Measurements from ENCODE around the gene USE1. TPM values are rescaled to one million over a fixed set of nuclear protein-coding genes. Genes with fewer than 3 reads are reported as not detected.

The USE1 gene
- total RNA-seq, 1 experiment from 2014 or later = 32.5 TPM

- Histone ChIP-seq H3K4me2 (ENCODE audit: low read length) (no peak overlapping the region), H3K4me3 (ENCODE audit: low read length) (no peak overlapping the region), H3K9me3 (ENCODE audit: low read length) (no peaks in the 10 kb centered on the region), H4K20me1 (ENCODE audit: low read length) (no peaks in the 10 kb centered on the region), H3F3A (ENCODE audit: low read length, unreplicated experiment) (no peaks in the 10 kb centered on the region), H3K27ac (ENCODE audit: low read length) (no peak overlapping the region), H3K9ac (ENCODE audit: low read length) (no peak overlapping the region), H3K79me2 (ENCODE audit: low read length) (no peaks in the 10 kb centered on the region), H3K36me3 (ENCODE audit: low read depth, low read length) (0 out of 2 replicates have a peak, but pooled peaks cover 8% of the 10 kb centered on the region), H3K27me3 (ENCODE audit: low read length) (no peaks in the 10 kb centered on the region), H3K4me1 (ENCODE audit: insufficient read depth, low read length) (peaks cover 5% of the 10 kb centered on the region), H2AFZ (ENCODE audit: low read length) (no peak overlapping the region), H3K9me2 (replicated peaks; ENCODE audit: low read length) (no peaks in the 10 kb centered on the region)
- TF ChIP-seq EZH2phosphoT487 (IDR thresholded peaks at IDR 0.05; ENCODE audit: borderline replicate concordance, low read length) = no peak
- TF ChIP-seq CTCF (conservative IDR thresholded peaks at IDR 0.05; ENCODE audit: low read depth, low read length) = no peak
- no peak for TF ChIP-seq EZH2 (IDR thresholded peaks at IDR 0.05; ENCODE audit: low read length, unreplicated experiment)
- intact Hi-C loops (cut with micrococcal nuclease) = no loop called here
- TSS peak; percentile 13 for BruUV-seq (replicated peaks)
- CTCF ChIA-PET = no interaction called here
- no peak for ATAC-seq
- POLR2A ChIA-PET (ENCODE audit: unreplicated experiment) = no interaction called here
- no peak for DNase-seq
Observed at GRCh38 chr19:17178291-17178690, 36.9 kb upstream of the USE1 start.

GRCh38 chr19:17180997-17181702 is 34.0 kb upstream of the USE1 start:
- no peak overlapping the region for H3K9ac ChIP-seq (ENCODE audit: low read length)
- no peaks in the 10 kb centered on the region for H4K20me1 ChIP-seq (ENCODE audit: low read length)
- no peaks in the 10 kb centered on the region for H3F3A ChIP-seq (ENCODE audit: low read length, unreplicated experiment)
- no peaks in the 10 kb centered on the region for H3K36me3 ChIP-seq (ENCODE audit: low read depth, low read length)
- H3K4me1 ChIP-seq (ENCODE audit: insufficient read depth, low read length) = no peaks in the 10 kb centered on the region
- intact Hi-C loops (cut with micrococcal nuclease) = no loop called here
- TF ChIP-seq EZH2 (IDR thresholded peaks at IDR 0.05; ENCODE audit: low read length, unreplicated experiment) (no peak), CTCF (conservative IDR thresholded peaks at IDR 0.05; ENCODE audit: low read depth, low read length) (no peak), EZH2phosphoT487 (IDR thresholded peaks at IDR 0.05; ENCODE audit: borderline replicate concordance, low read length) (no peak)
- CTCF ChIA-PET = no interaction called here
- H3K9me2 ChIP-seq (replicated peaks; ENCODE audit: low read length) = no peaks in the 10 kb centered on the region
- H3K4me2 ChIP-seq (ENCODE audit: low read length) = no peak overlapping the region
- POLR2A ChIA-PET (ENCODE audit: unreplicated experiment) = no interaction called here
- no peak overlapping the region for H2AFZ ChIP-seq (ENCODE audit: low read length)
- no peak overlapping the region for H3K4me3 ChIP-seq (ENCODE audit: low read length)
- no peak for ATAC-seq
- H3K27me3 ChIP-seq (ENCODE audit: low read length) = no peaks in the 10 kb centered on the region
- H3K27ac ChIP-seq (ENCODE audit: low read length) = no peak overlapping the region
- no peaks in the 10 kb centered on the region for H3K79me2 ChIP-seq (ENCODE audit: low read length)
- no peaks in the 10 kb centered on the region for H3K9me3 ChIP-seq (ENCODE audit: low read length)
- no TSS peak for BruUV-seq (replicated peaks)
- no peak for DNase-seq

- Histone ChIP-seq H3K27me3 (ENCODE audit: low read length) (no peaks in the 10 kb centered on the region), H3K9ac (ENCODE audit: low read length) (no peak overlapping the region), H4K20me1 (ENCODE audit: low read length) (no peaks in the 10 kb centered on the region), H2AFZ (ENCODE audit: low read length) (no peak overlapping the region), H3K4me1 (ENCODE audit: insufficient read depth, low read length) (no peaks in the 10 kb centered on the region), H3K9me3 (ENCODE audit: low read length) (no peaks in the 10 kb centered on the region), H3K4me2 (ENCODE audit: low read length) (no peak overlapping the region), H3F3A (ENCODE audit: low read length, unreplicated experiment) (no peaks in the 10 kb centered on the region), H3K36me3 (ENCODE audit: low read depth, low read length) (peaks cover 5% of the 10 kb centered on the region), H3K79me2 (ENCODE audit: low read length) (no peaks in the 10 kb centered on the region), H3K9me2 (replicated peaks; ENCODE audit: low read length) (no peaks in the 10 kb centered on the region), H3K4me3 (ENCODE audit: low read length) (no peak overlapping the region), H3K27ac (ENCODE audit: low read length) (no peak overlapping the region)
- no peak for ATAC-seq
- no TSS peak for BruUV-seq (replicated peaks)
- ChIA-PET CTCF (no interaction called here), POLR2A (ENCODE audit: unreplicated experiment) (no interaction called here)
- intact Hi-C loops (cut with micrococcal nuclease) = no loop called here
- TF ChIP-seq EZH2 (IDR thresholded peaks at IDR 0.05; ENCODE audit: low read length, unreplicated experiment) (no peak), EZH2phosphoT487 (IDR thresholded peaks at IDR 0.05; ENCODE audit: borderline replicate concordance, low read length) (no peak), CTCF (conservative IDR thresholded peaks at IDR 0.05; ENCODE audit: low read depth, low read length) (no peak)
- DNase-seq = no peak
Observed at GRCh38 chr19:17183271-17183761, 31.8 kb upstream of the USE1 start.

Data from PC-3 (cell line).